GM23338 (cell line): ENCODE results near the gene RAD51B.

Experiments
- CTCF ChIP-seq, 2 experiments: fragments of 200-600 bp in 1 of 2; sonication (generic) in 1 of 2; conservative IDR thresholded peaks; 2 replicates each; pipeline versions ENCODE4 v1.5.1 to v1.6.1; 2016 to 2017; ENCODE audit warnings: antibody characterized with exemption in 2 of 2, low read depth in 2 of 2, mild to moderate bottlenecking in 2 of 2, moderate library complexity in 1 of 2
- POLR2AphosphoS5 ChIP-seq: IDR thresholded peaks from 2 replicates; pipeline ENCODE4 v1.6.1; 2016; ENCODE audit warnings: antibody characterized with exemption, low read depth

- TF ChIP-seq CTCF (conservative IDR thresholded peaks at IDR 0.05; ENCODE audit: low read depth in 2 of 2) = no peak
- no peak for TF ChIP-seq POLR2AphosphoS5
Measured at GRCh38 chr14:68737086-68737485, 917.5 kb downstream of the RAD51B start.
